K562 (cell line): ENCODE measurements around the gene CRLF1. TPM values are rescaled to one million over a fixed set of nuclear protein-coding genes. Genes with fewer than 3 reads are reported as not detected.

Experiments used
- CEBPG ChIP-seq, 3 experiments: fragments of 200-800 bp in 1 of 3; sonication (Bioruptor generic) in 1 of 3; sonication (generic) in 1 of 3; formaldehyde crosslinking in 1 of 3; IDR thresholded peaks in 2 of 3; conservative IDR thresholded peaks in 1 of 3; 2 replicates each; pipeline versions ENCODE4 v1.6.1 to v1.8.0; 2016 to 2022; ENCODE audit warnings: missing compliant biosample characterization in 2 of 3, missing genetic modification characterization in 2 of 3, mild to moderate bottlenecking in 1 of 3, missing genetic modification reagents in 1 of 3
- DMBX1 ChIP-seq: fragments of 250-450 bp; sonication (Bioruptor Pico); IDR thresholded peaks from 2 replicates; pipeline ENCODE4 v1.8.0; 2022; ENCODE audit warnings: inconsistent platforms, mild to moderate bottlenecking, moderate library complexity, borderline replicate concordance
- E2F3 ChIP-seq: fragments of 250-450 bp; sonication (Bioruptor Pico); IDR thresholded peaks from 2 replicates; pipeline ENCODE4 v1.4.0; 2020; ENCODE audit warnings: mild to moderate bottlenecking
- HDAC1 ChIP-seq, 2 experiments: fragments of 450-650 bp; IDR thresholded peaks; 2 replicates each; pipeline ENCODE4 v1.6.1; 2016 to 2017; ENCODE audit warnings: inconsistent platforms in 1 of 2, mild to moderate bottlenecking in 1 of 2, moderate library complexity in 1 of 2
- KDM1A ChIP-seq, 2 experiments: fragments of 450-650 bp; IDR thresholded peaks; 2 replicates each; pipeline ENCODE4 v1.6.1; 2016; ENCODE audit warnings: mild to moderate bottlenecking in 2 of 2
- LARP7 ChIP-seq: fragments of 450-650 bp; IDR thresholded peaks from 2 replicates; pipeline ENCODE4 v1.6.1; 2016
- MCM2 ChIP-seq: fragments of 450-650 bp; IDR thresholded peaks from 2 replicates; pipeline ENCODE4 v1.6.1; 2017; ENCODE audit warnings: low read depth, mild to moderate bottlenecking
- MIER1 ChIP-seq: fragments of 450-650 bp; IDR thresholded peaks from 2 replicates; pipeline ENCODE4 v1.6.1; 2016; ENCODE audit warnings: antibody characterized with exemption, mild to moderate bottlenecking, low read depth
- NBN ChIP-seq: fragments of 450-650 bp; IDR thresholded peaks from 2 replicates; pipeline ENCODE4 v1.6.1; 2016; ENCODE audit warnings: low read depth, mild to moderate bottlenecking
- NFIX ChIP-seq: fragments of 250-450 bp; sonication (Bioruptor Pico); IDR thresholded peaks from 2 replicates; pipeline ENCODE4 v1.4.0; 2020; ENCODE audit warnings: low read depth, mild to moderate bottlenecking, moderate library complexity
- SMC3 ChIP-seq: conservative IDR thresholded peaks from 2 replicates; pipeline ENCODE4 v1.6.1; 2011; ENCODE audit warnings: low read depth, low read length, improper control_type of control experiment; ENCODE audit not compliant: insufficient read depth
- ZEB2 ChIP-seq: fragments of 450-650 bp; IDR thresholded peaks from 2 replicates; pipeline ENCODE4 v1.6.1; 2016
- ZNF830 ChIP-seq: fragments of 250-450 bp; sonication (Bioruptor Pico); IDR thresholded peaks from 2 replicates; pipeline ENCODE4 v1.5.0; 2021; ENCODE audit warnings: mild to moderate bottlenecking
- polyA plus RNA-seq, 8 experiments: library from polyadenylated mRNA; depleted of rRNA in 4 of 8; stranded (reverse) in 5 of 8; unstranded in 3 of 8; fragments of >200 nt; fragmentation: Nextera tagmentation in 2 of 8; fragmentation: Illumina TruSeq in 1 of 8; extraction: Ambion mirVana in 2 of 8; extraction: Trizol in 1 of 8; gene quantifications; 2 replicates each; pipeline versions ENCODE4 v1.2.1 to v1.2.3, GENCODE V29; 2011 to 2014; ENCODE audit warnings: inconsistent platforms in 1 of 8, missing spikeins in 1 of 8
- total RNA-seq, 7 experiments: library from RNA; depleted of rRNA in 6 of 7; stranded (reverse); fragments of >200 nt in 6 of 7; fragmentation: Illumina TruSeq in 2 of 7; extraction: Trizol in 2 of 7; gene quantifications; 2 replicates each; pipeline versions ENCODE4 v1.2.1 to v1.2.3, GENCODE V29; 2011 to 2021; ENCODE audit warnings: low replicate concordance in 1 of 7
- TF ChIP-seq, protein P1 (sequence below): fragments of 250-450 bp; sonication (Bioruptor Pico); IDR thresholded peaks from 2 replicates; pipeline ENCODE4 v1.4.0; 2020
- TF ChIP-seq, protein P2 (sequence below): sonication (generic); formaldehyde crosslinking; IDR thresholded peaks from 2 replicates; pipeline ENCODE4 v1.8.0; 2023; ENCODE audit warnings: mild to moderate bottlenecking, missing genetic modification reagents
- TF ChIP-seq, protein P3 (sequence below): sonication (generic); formaldehyde crosslinking; IDR thresholded peaks from 2 replicates; pipeline ENCODE4 v1.8.0; 2022; ENCODE audit warnings: mild to moderate bottlenecking, missing genetic modification reagents

The CRLF1 gene
- total and polyA plus RNA-seq, 9 of the 15 experiments (the other 6 are each of a cell fraction or from before 2014, with no cell fraction given) = 0.85 to 3.6 (median 1.7) TPM

DNA sequence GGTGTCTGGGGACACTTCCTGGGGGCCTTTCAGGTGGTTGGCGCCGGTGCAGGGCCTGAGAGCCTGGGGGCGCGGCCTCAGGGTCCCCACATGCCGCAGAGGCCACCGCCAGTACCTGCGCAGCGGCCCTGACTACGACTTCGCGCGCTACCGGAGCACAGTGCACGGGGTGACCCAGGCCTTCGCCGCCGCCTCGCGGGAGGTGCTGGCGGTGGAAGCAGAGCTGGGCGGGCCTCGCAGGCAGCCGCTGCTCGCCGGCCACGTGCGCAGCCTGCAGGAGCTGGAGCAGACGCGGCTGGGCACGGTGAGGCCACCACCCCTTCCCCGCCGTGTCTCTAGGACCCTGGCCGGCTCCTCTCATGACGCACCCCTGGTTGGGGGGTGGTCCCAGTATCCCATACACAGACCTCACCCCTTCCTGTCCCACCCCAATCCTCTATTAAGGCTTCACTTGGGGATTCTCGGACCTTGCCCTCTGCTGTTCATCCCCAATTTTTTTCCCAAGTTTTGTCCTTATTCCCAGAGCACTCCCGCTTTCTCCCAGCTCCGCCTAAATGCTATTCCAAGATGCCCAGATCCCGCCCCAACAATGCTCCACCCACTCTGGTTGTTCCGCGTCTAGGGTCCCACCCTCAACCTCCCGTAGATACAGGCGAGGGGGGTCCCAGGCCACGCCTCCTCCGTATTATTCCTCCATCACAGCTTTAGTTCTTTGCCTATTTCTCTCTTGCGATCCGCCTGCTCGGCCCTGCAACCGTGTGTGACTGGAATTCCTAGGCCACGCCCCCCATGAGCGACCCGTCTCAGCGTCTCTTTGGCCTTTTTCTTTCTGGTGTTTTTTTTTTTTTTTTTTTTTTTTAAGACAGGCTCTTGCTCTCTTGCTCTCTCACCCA, 17.0 kb downstream of the CRLF1 start (continued):
- TF ChIP-seq, protein P1, sequence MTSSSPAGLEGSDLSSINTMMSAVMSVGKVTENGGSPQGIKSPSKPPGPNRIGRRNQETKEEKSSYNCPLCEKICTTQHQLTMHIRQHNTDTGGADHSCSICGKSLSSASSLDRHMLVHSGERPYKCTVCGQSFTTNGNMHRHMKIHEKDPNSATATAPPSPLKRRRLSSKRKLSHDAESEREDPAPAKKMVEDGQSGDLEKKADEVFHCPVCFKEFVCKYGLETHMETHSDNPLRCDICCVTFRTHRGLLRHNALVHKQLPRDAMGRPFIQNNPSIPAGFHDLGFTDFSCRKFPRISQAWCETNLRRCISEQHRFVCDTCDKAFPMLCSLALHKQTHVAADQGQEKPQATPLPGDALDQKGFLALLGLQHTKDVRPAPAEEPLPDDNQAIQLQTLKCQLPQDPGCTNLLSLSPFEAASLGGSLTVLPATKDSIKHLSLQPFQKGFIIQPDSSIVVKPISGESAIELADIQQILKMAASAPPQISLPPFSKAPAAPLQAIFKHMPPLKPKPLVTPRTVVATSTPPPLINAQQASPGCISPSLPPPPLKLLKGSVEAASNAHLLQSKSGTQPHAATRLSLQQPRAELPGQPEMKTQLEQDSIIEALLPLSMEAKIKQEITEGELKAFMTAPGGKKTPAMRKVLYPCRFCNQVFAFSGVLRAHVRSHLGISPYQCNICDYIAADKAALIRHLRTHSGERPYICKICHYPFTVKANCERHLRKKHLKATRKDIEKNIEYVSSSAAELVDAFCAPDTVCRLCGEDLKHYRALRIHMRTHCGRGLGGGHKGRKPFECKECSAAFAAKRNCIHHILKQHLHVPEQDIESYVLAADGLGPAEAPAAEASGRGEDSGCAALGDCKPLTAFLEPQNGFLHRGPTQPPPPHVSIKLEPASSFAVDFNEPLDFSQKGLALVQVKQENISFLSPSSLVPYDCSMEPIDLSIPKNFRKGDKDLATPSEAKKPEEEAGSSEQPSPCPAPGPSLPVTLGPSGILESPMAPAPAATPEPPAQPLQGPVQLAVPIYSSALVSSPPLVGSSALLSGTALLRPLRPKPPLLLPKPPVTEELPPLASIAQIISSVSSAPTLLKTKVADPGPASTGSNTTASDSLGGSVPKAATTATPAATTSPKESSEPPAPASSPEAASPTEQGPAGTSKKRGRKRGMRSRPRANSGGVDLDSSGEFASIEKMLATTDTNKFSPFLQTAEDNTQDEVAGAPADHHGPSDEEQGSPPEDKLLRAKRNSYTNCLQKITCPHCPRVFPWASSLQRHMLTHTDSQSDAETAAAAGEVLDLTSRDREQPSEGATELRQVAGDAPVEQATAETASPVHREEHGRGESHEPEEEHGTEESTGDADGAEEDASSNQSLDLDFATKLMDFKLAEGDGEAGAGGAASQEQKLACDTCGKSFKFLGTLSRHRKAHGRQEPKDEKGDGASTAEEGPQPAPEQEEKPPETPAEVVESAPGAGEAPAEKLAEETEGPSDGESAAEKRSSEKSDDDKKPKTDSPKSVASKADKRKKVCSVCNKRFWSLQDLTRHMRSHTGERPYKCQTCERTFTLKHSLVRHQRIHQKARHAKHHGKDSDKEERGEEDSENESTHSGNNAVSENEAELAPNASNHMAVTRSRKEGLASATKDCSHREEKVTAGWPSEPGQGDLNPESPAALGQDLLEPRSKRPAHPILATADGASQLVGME = no peak
- TF ChIP-seq, protein P2, sequence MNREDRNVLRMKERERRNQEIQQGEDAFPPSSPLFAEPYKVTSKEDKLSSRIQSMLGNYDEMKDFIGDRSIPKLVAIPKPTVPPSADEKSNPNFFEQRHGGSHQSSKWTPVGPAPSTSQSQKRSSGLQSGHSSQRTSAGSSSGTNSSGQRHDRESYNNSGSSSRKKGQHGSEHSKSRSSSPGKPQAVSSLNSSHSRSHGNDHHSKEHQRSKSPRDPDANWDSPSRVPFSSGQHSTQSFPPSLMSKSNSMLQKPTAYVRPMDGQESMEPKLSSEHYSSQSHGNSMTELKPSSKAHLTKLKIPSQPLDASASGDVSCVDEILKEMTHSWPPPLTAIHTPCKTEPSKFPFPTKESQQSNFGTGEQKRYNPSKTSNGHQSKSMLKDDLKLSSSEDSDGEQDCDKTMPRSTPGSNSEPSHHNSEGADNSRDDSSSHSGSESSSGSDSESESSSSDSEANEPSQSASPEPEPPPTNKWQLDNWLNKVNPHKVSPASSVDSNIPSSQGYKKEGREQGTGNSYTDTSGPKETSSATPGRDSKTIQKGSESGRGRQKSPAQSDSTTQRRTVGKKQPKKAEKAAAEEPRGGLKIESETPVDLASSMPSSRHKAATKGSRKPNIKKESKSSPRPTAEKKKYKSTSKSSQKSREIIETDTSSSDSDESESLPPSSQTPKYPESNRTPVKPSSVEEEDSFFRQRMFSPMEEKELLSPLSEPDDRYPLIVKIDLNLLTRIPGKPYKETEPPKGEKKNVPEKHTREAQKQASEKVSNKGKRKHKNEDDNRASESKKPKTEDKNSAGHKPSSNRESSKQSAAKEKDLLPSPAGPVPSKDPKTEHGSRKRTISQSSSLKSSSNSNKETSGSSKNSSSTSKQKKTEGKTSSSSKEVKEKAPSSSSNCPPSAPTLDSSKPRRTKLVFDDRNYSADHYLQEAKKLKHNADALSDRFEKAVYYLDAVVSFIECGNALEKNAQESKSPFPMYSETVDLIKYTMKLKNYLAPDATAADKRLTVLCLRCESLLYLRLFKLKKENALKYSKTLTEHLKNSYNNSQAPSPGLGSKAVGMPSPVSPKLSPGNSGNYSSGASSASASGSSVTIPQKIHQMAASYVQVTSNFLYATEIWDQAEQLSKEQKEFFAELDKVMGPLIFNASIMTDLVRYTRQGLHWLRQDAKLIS (CRISPR knock-in tag) = peak; percentile 36
- TF ChIP-seq LARP7 = 0 out of 2 replicates have a peak, but pooled peaks have one; percentile 4
- TF ChIP-seq KDM1A (IDR thresholded peaks at IDR 0.05) = no peak
- no peak for TF ChIP-seq NBN
- no peak for TF ChIP-seq ZNF830
- no peak for TF ChIP-seq NFIX (CRISPR knock-in tag)
- TF ChIP-seq MIER1 = peak; percentile 55; the same call in 1 of the 2 replicates
- peak in 1 of 2 experiments; percentile 91; a peak in 2 of 4 replicates for TF ChIP-seq HDAC1 (IDR thresholded peaks at IDR 0.05)
- TF ChIP-seq SMC3 = no peak
- TF ChIP-seq DMBX1 = 0 out of 2 replicates have a peak, but pooled peaks have one; percentile 11
- TF ChIP-seq E2F3 (CRISPR knock-in tag) = no peak
- TF ChIP-seq, protein P3, sequence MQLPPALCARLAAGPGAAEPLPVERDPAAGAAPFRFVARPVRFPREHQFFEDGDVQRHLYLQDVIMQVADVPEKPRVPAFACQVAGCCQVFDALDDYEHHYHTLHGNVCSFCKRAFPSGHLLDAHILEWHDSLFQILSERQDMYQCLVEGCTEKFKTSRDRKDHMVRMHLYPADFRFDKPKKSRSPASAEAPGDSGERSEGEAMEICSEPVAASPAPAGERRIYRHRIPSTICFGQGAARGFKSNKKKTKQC (CRISPR knock-in tag) = peak; percentile 95; the same call in 1 of the 2 replicates
- no peak for TF ChIP-seq MCM2
- TF ChIP-seq ZEB2 = no peak
- peak; percentile 42; the same call in 1 of the 2 replicates for TF ChIP-seq CEBPG (CRISPR knock-in tag; IDR thresholded peaks at IDR 0.05)
- no peak for TF ChIP-seq CEBPG (tag; conservative IDR thresholded peaks at IDR 0.05 in 1 of 2, IDR thresholded peaks at IDR 0.05 in 1 of 2)
